ENCODE data around the gene BACH1.

The BACH1 gene

GRCh38 chr21:29343519-29343918, 44.8 kb downstream of the BACH1 start:
- no CpG with 5 or more reads among the region's 4 CpGs for WGBS, 2 donors (ENCODE audit: extremely low coverage in 2 of 2, insufficient read length in 2 of 2, insufficient replicate concordance in 1 of 2)
- Histone ChIP-seq H3K4me2 (ENCODE audit: insufficient read depth, low read length, poor library complexity, severe bottlenecking) (no peak overlapping the region), H2AFZ (ENCODE audit: low read length) (no peak overlapping the region), H3K18ac (ENCODE audit: low read length) (no peak overlapping the region), H3K9me3 (replicated peaks in 1 of 2; ENCODE audit: control insufficient read depth in 2 of 2, insufficient read depth in 1 of 2, low read depth in 1 of 2, low read length in 2 of 2) (no peaks in the 10 kb centered on the region), H4K91ac (ENCODE audit: low read depth, low read length, poor library complexity) (no peak overlapping the region), H3K4ac (ENCODE audit: low read length) (no peak overlapping the region), H2BK15ac (ENCODE audit: low read length) (no peak overlapping the region), H4K8ac (ENCODE audit: low read depth, low read length) (no peak overlapping the region), H3K27ac (replicated peaks; ENCODE audit: low read length) (no peak overlapping the region), H3K4me1 (ENCODE audit: control insufficient read depth in 2 of 2, insufficient read depth in 1 of 2, low read depth in 1 of 2, low read length in 2 of 2) (no peaks in the 10 kb centered on the region), H2BK120ac (ENCODE audit: low read depth, low read length) (no peak overlapping the region), H3K36me3 (replicated peaks in 1 of 2; ENCODE audit: control insufficient read depth in 2 of 2, insufficient read depth in 2 of 2, low read length in 2 of 2) (peaks cover 7 to 71% of the 10 kb centered on the region in 2 donors), H3K14ac (ENCODE audit: low read length) (no peak overlapping the region), H3K23ac (ENCODE audit: low read depth, low read length, poor library complexity) (no peak overlapping the region), H2BK12ac (ENCODE audit: low read length) (no peak overlapping the region), H2BK5ac (ENCODE audit: low read length) (no peak overlapping the region), H3K4me3 (ENCODE audit: low read length in 2 of 2) (no peak overlapping the region), H3K27me3 (ENCODE audit: control insufficient read depth in 3 of 3, insufficient read depth in 3 of 3, low read depth in 1 of 3, low read length in 3 of 3) (no peaks in the 10 kb centered on the region), H2AK5ac (ENCODE audit: low read depth, low read length) (no peak overlapping the region), H3K9ac (ENCODE audit: low read depth, low read length, poor library complexity) (no peak overlapping the region), H3K79me1 (ENCODE audit: low read depth, low read length) (no peaks in the 10 kb centered on the region)
- no peak for DNase-seq (ENCODE audit: low spot score)

- no peak overlapping the region for H2BK120ac ChIP-seq (ENCODE audit: low read depth, low read length)
- DNase-seq (ENCODE audit: low spot score): no peak
- no CpG with 5 or more reads among the region's 3 CpGs for WGBS, 2 donors (ENCODE audit: extremely low coverage in 2 of 2, insufficient read length in 2 of 2, insufficient replicate concordance in 1 of 2)
Measured at GRCh38 chr21:29346281-29346680, 47.6 kb downstream of the BACH1 start.

GRCh38 chr21:29346771-29347170, 48.0 kb downstream of the BACH1 start:
- no peak overlapping the region for H2BK120ac ChIP-seq (ENCODE audit: low read depth, low read length)
- H3K79me1 ChIP-seq (ENCODE audit: low read depth, low read length): no peaks in the 10 kb centered on the region
- no peaks in the 10 kb centered on the region for H3K9me3 ChIP-seq (replicated peaks in 1 of 2; ENCODE audit: control insufficient read depth in 2 of 2, insufficient read depth in 1 of 2, low read depth in 1 of 2, low read length in 2 of 2)
- no peak overlapping the region for H4K91ac ChIP-seq (ENCODE audit: low read depth, low read length, poor library complexity)
- no peak overlapping the region for H3K27ac ChIP-seq (replicated peaks; ENCODE audit: low read length)
- no peak overlapping the region for H2BK5ac ChIP-seq (ENCODE audit: low read length)
- H3K23ac ChIP-seq (ENCODE audit: low read depth, low read length, poor library complexity): no peak overlapping the region
- no peak overlapping the region for H3K14ac ChIP-seq (ENCODE audit: low read length)
- H3K4me3 ChIP-seq (ENCODE audit: low read length in 2 of 2): no peak overlapping the region
- no peaks in the 10 kb centered on the region for H3K4me1 ChIP-seq (ENCODE audit: control insufficient read depth in 2 of 2, insufficient read depth in 1 of 2, low read depth in 1 of 2, low read length in 2 of 2)
- H4K8ac ChIP-seq (ENCODE audit: low read depth, low read length): no peak overlapping the region
- peaks cover 7 to 54% of the 10 kb centered on the region in 2 donors for H3K36me3 ChIP-seq (replicated peaks in 1 of 2; ENCODE audit: control insufficient read depth in 2 of 2, insufficient read depth in 2 of 2, low read length in 2 of 2)
- H3K4me2 ChIP-seq (ENCODE audit: insufficient read depth, low read length, poor library complexity, severe bottlenecking): no peak overlapping the region
- no CpG with 5 or more reads among the region's 4 CpGs for WGBS, 2 donors (ENCODE audit: extremely low coverage in 2 of 2, insufficient read length in 2 of 2, insufficient replicate concordance in 1 of 2)
- no peak overlapping the region for H2AK5ac ChIP-seq (ENCODE audit: low read depth, low read length)
- no peaks in the 10 kb centered on the region for H3K27me3 ChIP-seq (ENCODE audit: control insufficient read depth in 3 of 3, insufficient read depth in 3 of 3, low read depth in 1 of 3, low read length in 3 of 3)
- no peak overlapping the region for H3K9ac ChIP-seq (ENCODE audit: low read depth, low read length, poor library complexity)
- no peak overlapping the region for H2BK12ac ChIP-seq (ENCODE audit: low read length)
- H3K18ac ChIP-seq (ENCODE audit: low read length): no peak overlapping the region
- no peak overlapping the region for H2AFZ ChIP-seq (ENCODE audit: low read length)
- no peak for DNase-seq (ENCODE audit: low spot score)
- H3K4ac ChIP-seq (ENCODE audit: low read length): no peak overlapping the region
- H2BK15ac ChIP-seq (ENCODE audit: low read length): no peak overlapping the region

More at GRCh38 chr21:29346281-29346680, 47.6 kb downstream of the BACH1 start:
- no peak overlapping the region for H2AFZ ChIP-seq (ENCODE audit: low read length)
- no peak overlapping the region for H3K9ac ChIP-seq (ENCODE audit: low read depth, low read length, poor library complexity)
- H3K36me3 ChIP-seq (replicated peaks in 1 of 2; ENCODE audit: control insufficient read depth in 2 of 2, insufficient read depth in 2 of 2, low read length in 2 of 2): peaks cover 7 to 55% of the 10 kb centered on the region in 2 donors
- H2BK12ac ChIP-seq (ENCODE audit: low read length): no peak overlapping the region
- H3K4me1 ChIP-seq (ENCODE audit: control insufficient read depth in 2 of 2, insufficient read depth in 1 of 2, low read depth in 1 of 2, low read length in 2 of 2): no peaks in the 10 kb centered on the region
- no peak overlapping the region for H3K4ac ChIP-seq (ENCODE audit: low read length)
- no peak overlapping the region for H3K4me2 ChIP-seq (ENCODE audit: insufficient read depth, low read length, poor library complexity, severe bottlenecking)
- no peak overlapping the region for H4K8ac ChIP-seq (ENCODE audit: low read depth, low read length)
- H2BK5ac ChIP-seq (ENCODE audit: low read length): no peak overlapping the region
- no peak overlapping the region for H4K91ac ChIP-seq (ENCODE audit: low read depth, low read length, poor library complexity)
- no peaks in the 10 kb centered on the region for H3K27me3 ChIP-seq (ENCODE audit: control insufficient read depth in 3 of 3, insufficient read depth in 3 of 3, low read depth in 1 of 3, low read length in 3 of 3)
- no peak overlapping the region for H2BK15ac ChIP-seq (ENCODE audit: low read length)
- H2AK5ac ChIP-seq (ENCODE audit: low read depth, low read length): no peak overlapping the region
- no peak overlapping the region for H3K23ac ChIP-seq (ENCODE audit: low read depth, low read length, poor library complexity)
- H3K14ac ChIP-seq (ENCODE audit: low read length): no peak overlapping the region
- H3K18ac ChIP-seq (ENCODE audit: low read length): no peak overlapping the region
- H3K4me3 ChIP-seq (ENCODE audit: low read length in 2 of 2): no peak overlapping the region
- no peaks in the 10 kb centered on the region for H3K9me3 ChIP-seq (replicated peaks in 1 of 2; ENCODE audit: control insufficient read depth in 2 of 2, insufficient read depth in 1 of 2, low read depth in 1 of 2, low read length in 2 of 2)
- no peak overlapping the region for H3K27ac ChIP-seq (replicated peaks; ENCODE audit: low read length)
- no peaks in the 10 kb centered on the region for H3K79me1 ChIP-seq (ENCODE audit: low read depth, low read length)

- Histone ChIP-seq H3K4me3 (ENCODE audit: low read length in 2 of 2) (no peak overlapping the region), H3K14ac (ENCODE audit: low read length) (no peak overlapping the region), H4K91ac (ENCODE audit: low read depth, low read length, poor library complexity) (no peak overlapping the region), H3K27me3 (ENCODE audit: control insufficient read depth in 3 of 3, insufficient read depth in 3 of 3, low read depth in 1 of 3, low read length in 3 of 3) (no peaks in the 10 kb centered on the region), H2BK12ac (ENCODE audit: low read length) (no peak overlapping the region), H2BK120ac (ENCODE audit: low read depth, low read length) (no peak overlapping the region), H2BK15ac (ENCODE audit: low read length) (no peak overlapping the region), H3K36me3 (replicated peaks in 1 of 2; ENCODE audit: control insufficient read depth in 2 of 2, insufficient read depth in 2 of 2, low read length in 2 of 2) (peaks cover 6 to 52% of the 10 kb centered on the region in 2 donors), H3K4ac (ENCODE audit: low read length) (no peak overlapping the region), H2AK5ac (ENCODE audit: low read depth, low read length) (no peak overlapping the region), H3K23ac (ENCODE audit: low read depth, low read length, poor library complexity) (no peak overlapping the region), H3K18ac (ENCODE audit: low read length) (no peak overlapping the region), H3K27ac (replicated peaks; ENCODE audit: low read length) (no peak overlapping the region), H3K9ac (ENCODE audit: low read depth, low read length, poor library complexity) (no peak overlapping the region), H3K79me1 (ENCODE audit: low read depth, low read length) (no peaks in the 10 kb centered on the region), H3K4me1 (ENCODE audit: control insufficient read depth in 2 of 2, insufficient read depth in 1 of 2, low read depth in 1 of 2, low read length in 2 of 2) (no peaks in the 10 kb centered on the region), H3K4me2 (ENCODE audit: insufficient read depth, low read length, poor library complexity, severe bottlenecking) (no peak overlapping the region), H3K9me3 (replicated peaks in 1 of 2; ENCODE audit: control insufficient read depth in 2 of 2, insufficient read depth in 1 of 2, low read depth in 1 of 2, low read length in 2 of 2) (no peaks in the 10 kb centered on the region), H4K8ac (ENCODE audit: low read depth, low read length) (no peak overlapping the region), H2BK5ac (ENCODE audit: low read length) (no peak overlapping the region), H2AFZ (ENCODE audit: low read length) (no peak overlapping the region)
- no CpG with 5 or more reads among the region's 4 CpGs for WGBS, 2 donors (ENCODE audit: extremely low coverage in 2 of 2, insufficient read length in 2 of 2, insufficient replicate concordance in 1 of 2)
- DNase-seq (ENCODE audit: low spot score): no peak
Measured at GRCh38 chr21:29347274-29347681, 48.6 kb downstream of the BACH1 start.
